Activated CD8-positive, alpha-beta memory T cell treated with anti-CD3 and anti-CD28 coated beads for 4 hours (primary cell): Measurements from ENCODE around the gene DNMT3A.

ENCODE experiments used
- DNase-seq, 2 donors: peaks; one replicate each; pipeline ENCODE4 v3.0.0-alpha.2; 2020; ENCODE audit warnings: low read depth in 2 of 2

The DNMT3A gene

GRCh38 chr2:25202275-25202674 is 139.4 kb downstream of the DNMT3A start:
- no peak for DNase-seq

- DNase-seq: no peak
These were observed 139.9 kb downstream of the DNMT3A start for GRCh38 chr2:25201794-25202193.

GRCh38 chr2:25201265-25201664 is 140.5 kb downstream of the DNMT3A start:
- DNase-seq: no peak

- no peak for DNase-seq
These were observed 143.1 kb downstream of the DNMT3A start for GRCh38 chr2:25198576-25198975.

GRCh38 chr2:25198209-25198525 is 143.6 kb downstream of the DNMT3A start:
- no peak for DNase-seq

- DNase-seq: no peak
These were observed 144.2 kb downstream of the DNMT3A start for GRCh38 chr2:25197336-25198208.

GRCh38 chr2:25194576-25195122 is 147.1 kb downstream of the DNMT3A start:
- DNase-seq: no peak

- no peak for DNase-seq
These were observed 151.2 kb downstream of the DNMT3A start for GRCh38 chr2:25190536-25190935.

- DNase-seq: no peak
These were observed 153.3 kb downstream of the DNMT3A start for GRCh38 chr2:25188405-25188804.

- DNase-seq: no peak
These were observed 153.9 kb downstream of the DNMT3A start for GRCh38 chr2:25187729-25188350.

- DNase-seq: no peak
These were observed 157.5 kb downstream of the DNMT3A start for GRCh38 chr2:25184254-25184653.

GRCh38 chr2:25178976-25179375 is 162.7 kb downstream of the DNMT3A start:
- no peak for DNase-seq
